ENCODE data around the gene PPP4R3B.

DNA sequence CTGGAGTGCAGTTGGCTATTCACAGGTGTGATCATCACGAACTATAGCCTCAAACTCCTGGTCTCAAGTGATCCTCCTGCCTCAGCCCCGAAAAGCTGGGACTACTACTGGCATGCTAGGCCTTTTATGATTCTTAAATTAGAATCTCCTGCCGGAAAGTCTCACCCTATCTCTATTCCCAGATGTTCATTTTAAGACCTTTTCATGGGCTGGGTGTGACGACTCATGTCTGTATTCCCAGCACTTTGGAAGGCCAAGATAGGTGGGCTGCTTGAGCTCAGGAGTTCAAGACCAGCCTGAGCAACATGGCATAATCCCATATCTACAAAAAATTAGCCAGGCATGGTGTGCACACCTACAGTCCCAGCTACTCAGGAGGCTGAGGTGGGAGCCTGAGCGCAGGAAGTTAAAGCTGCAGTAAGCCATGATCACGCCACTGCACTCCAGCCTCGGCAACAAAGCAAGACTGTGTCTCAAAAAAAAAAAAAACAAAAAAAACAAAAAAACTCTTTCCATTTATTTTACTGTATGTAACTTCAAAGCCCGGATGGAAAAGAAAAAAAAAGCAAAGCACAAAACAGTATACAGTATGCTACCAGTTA, 8.1 kb downstream of the PPP4R3B start:
- no peak for TF ChIP-seq EZH2phosphoT487 (IDR thresholded peaks at IDR 0.05; ENCODE audit: borderline replicate concordance)
- TF ChIP-seq, protein P1, sequence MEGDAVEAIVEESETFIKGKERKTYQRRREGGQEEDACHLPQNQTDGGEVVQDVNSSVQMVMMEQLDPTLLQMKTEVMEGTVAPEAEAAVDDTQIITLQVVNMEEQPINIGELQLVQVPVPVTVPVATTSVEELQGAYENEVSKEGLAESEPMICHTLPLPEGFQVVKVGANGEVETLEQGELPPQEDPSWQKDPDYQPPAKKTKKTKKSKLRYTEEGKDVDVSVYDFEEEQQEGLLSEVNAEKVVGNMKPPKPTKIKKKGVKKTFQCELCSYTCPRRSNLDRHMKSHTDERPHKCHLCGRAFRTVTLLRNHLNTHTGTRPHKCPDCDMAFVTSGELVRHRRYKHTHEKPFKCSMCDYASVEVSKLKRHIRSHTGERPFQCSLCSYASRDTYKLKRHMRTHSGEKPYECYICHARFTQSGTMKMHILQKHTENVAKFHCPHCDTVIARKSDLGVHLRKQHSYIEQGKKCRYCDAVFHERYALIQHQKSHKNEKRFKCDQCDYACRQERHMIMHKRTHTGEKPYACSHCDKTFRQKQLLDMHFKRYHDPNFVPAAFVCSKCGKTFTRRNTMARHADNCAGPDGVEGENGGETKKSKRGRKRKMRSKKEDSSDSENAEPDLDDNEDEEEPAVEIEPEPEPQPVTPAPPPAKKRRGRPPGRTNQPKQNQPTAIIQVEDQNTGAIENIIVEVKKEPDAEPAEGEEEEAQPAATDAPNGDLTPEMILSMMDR (conservative IDR thresholded peaks at IDR 0.05; ENCODE audit: low read length): no peak
